HPDE6-E6E7 (cell line): ENCODE measurements around the gene CNBD2.
A peak's percentile ranks its signal among the peaks of the same experiment; 100 is the strongest.
"Not testable (repeated sequence)": the region's sequence is repeated elsewhere in the genome, so short reads cannot be mapped to it uniquely, and the experiment has no call there.

Experiments
- DNase-seq: peaks from one replicate; pipeline ENCODE4 v3.0.0; 2011; ENCODE audit warnings: missing footprints; ENCODE audit errors: extremely low spot score

CNBD2 gene

DNA sequence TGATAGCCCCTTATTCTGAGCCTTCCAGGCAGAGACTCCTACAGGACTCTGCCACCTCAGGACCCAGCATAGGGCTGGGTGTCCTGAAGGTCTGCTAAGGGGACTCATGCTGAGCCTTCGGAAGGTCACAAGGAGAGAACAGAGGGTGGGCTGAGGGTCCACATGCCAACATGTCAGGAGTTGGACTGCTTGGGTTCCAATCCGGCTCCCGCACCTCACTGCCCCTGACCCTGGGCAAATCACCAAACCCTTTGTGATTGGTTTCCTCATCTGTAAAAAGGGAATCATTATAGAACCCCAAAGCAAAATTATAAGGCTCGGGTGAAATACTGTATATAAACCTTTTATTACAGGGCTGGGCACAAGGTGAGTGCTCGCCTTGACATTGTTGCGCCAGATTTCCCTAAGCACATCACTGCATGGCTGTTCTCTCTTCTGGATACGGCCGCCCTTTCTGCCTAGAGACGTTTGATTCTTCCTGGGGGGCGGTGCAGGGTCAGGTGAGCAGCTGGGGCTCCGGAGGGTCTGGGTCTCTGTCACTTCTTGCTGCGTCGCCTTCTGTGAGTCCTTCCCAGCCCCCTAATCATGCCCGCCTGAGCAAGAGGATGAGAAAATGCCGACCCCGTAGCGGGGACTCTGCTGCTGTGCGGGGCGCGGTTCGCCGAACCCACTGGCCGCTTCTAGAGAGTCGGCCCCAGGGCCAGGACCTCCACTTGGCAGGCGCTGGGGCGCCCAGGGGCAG lies 95.7 kb downstream of the CNBD2 start:
- DNase-seq: no peak

DNA sequence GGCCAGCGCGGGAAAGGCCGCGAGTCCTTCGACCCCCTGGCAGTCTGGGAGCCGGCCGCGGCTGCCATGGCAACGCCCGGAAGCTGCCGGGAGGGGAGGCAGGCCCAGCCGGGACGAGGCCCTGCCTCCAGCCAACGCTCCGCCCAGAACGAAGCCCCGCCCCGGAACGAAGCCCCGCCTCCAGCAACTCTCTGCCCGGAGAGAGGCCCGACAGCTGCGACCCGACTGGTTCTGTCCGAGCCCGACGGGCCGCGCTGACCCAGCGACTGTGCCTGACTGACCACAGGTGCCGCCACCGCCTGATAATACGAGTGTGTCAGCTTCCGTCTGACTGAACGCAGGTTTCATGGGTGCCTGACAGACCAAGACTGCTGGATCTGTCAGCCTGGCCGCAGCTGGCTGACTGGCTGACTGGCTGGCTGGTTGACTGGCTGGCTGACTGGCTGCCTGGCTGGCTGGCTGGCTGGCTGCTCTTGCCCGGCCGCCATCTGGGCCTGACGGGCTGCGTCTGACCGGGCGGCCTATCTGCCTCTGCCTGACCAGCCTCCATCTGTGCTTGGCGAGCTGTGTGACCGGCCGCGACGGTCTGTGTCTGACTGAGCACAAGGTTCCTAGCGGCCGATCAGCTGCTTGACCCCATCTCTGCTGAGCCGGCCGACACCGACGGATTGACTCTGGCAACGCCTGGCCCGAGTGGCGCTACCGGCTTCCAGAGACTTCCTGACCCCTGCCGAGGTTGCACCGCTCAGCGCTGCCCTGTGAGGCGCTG lies 96.5 kb downstream of the CNBD2 start:
- peak; percentile 99 for DNase-seq

DNA sequence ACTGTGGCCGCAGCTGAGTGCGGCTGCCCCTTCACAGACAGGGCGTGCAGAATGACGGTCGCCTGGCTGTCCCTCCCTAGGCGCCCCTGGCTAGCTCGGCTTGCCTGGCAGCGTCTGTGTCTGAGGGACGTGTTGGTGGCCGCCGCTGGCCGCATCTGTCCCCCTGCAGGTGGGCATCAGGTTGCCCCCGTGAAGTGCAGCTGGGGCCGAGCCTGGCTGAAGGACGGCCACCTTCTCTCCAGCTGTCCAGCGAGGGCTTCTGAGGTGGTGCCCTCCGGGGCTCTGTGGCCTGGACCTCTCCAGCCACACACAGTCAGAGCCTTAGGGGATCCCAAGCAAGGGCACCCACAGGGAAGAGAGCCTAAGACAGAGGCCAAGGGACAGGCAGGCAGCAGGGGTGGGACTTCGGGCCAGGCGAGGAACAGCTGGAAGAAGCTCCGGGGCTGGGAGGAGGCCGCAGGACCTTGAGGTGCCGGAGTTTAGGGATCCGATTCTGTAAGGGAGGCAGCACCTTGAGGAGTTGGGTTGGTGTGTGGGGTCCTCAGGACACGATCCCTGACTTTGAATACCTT lies 97.1 kb downstream of the CNBD2 start:
- DNase-seq: no peak

DNA sequence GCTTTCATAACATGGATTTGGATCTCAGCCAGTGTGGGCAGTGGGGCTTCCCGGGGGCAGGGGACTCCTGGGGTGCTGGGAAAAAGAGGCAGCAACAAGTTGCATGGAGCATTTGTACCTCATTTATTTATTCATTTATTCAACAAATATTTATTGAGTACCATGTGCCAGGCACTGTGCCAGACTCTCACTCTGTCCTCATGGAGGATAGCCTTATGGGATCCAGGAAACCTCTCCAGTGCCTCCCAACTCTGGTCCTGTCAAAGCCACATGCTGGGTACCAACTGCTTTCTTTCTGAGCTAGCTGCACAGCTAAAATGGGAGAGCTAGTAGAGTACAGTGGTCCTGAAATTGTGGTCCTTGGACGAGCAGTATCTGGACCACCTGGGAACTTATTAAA lies 98.4 kb downstream of the CNBD2 start:
- no peak for DNase-seq

DNA sequence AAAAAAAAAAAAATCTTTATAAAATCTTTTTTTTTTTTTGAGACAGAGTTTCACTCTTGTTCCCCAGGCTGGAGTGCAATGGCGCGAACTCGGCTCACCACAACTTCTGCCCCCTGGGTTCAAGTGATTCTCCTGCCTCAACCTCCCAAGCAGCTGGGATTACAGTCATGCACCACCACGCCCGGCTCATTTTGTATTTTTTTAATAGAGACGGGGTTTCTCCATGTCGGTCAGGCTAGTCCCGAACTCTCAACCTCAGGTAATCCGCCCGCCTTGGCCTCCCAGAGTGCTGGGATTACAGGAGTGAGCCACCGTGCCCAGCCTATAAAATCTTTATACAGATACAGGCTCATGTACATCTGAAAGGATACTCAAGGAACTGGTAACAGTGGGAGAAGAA lies 100.1 kb downstream of the CNBD2 start:
- not testable (repeated sequence) for DNase-seq

DNA sequence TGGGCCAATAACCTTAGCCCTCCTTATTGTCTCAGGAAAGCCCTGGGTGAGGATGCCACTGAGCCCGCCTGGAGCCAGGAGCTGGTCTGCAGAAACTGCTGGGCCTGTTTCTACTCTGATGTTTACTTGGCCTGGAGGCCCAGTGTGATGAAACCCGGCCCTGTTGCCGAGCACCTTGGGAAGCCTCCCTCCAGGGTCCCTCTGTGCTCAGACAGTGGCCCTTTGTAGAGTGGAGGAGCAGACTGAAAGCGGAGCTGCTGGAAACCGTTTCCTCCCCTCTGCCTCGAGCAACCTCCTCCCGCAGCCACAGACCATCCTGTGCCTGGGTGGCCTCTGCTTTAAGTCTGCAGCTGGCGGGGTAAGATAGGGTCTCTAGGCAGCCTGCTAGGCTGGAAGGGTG lies 102.1 kb downstream of the CNBD2 start:
- DNase-seq: no peak

DNA sequence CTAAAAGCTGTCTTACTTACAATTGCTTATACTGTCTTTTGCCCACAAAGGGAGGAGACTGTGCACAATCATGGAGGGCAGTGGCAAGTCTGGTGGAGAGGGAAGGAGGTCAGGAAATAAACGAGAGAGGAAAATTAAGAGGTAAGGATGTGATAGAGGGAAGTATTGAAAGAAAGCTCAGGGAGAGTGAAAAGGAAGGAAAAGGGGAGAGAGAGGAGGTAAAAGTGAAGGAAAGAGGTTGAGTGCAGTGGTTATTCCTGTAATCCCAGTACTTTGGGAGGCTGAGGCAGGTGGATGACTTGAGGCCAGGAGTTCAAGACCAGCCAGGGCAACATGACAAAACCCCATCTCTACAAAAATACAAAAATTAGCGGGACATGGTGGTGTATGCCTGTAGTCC lies 103.5 kb downstream of the CNBD2 start:
- DNase-seq: no peak

DNA sequence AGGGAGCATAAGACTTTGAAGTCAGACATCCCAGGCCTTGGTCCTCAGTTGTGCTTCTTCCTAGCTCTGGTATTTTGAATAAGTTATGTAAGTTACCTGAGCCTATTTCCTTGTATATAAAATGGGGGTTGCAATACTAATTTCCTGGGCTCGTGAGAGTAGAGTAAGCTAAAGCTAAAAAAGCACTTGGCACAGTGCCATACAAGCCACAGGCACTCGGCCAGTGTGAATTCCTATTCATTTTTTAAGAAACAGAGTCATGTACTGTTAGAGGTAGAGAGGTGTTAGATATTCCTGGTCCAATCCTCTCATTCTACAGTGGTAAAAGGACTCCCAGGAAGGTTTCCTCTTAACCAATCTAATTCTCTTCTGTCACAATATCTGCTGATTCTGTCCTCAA lies 106.6 kb downstream of the CNBD2 start:
- no peak for DNase-seq

DNA sequence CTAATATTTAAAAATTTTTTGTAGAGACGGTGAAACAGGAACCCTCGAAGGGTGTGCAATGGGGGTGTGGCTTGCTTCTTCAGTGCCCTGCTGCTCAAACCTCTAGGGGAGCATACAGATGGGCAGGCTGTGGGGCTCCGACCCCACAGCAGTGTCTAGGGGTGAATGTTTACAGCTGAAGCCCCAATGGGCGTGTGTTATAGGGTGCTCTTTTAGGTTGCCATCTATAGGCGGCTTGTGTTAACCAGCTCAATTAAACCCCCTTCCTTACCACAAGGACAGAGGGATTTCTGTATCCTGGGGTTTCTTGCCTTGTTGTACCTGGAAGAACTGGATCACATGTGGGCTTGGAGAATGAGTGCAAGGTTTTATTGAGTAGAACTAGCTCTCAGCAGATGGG lies 109.4 kb downstream of the CNBD2 start:
- DNase-seq: not testable (repeated sequence)

DNA sequence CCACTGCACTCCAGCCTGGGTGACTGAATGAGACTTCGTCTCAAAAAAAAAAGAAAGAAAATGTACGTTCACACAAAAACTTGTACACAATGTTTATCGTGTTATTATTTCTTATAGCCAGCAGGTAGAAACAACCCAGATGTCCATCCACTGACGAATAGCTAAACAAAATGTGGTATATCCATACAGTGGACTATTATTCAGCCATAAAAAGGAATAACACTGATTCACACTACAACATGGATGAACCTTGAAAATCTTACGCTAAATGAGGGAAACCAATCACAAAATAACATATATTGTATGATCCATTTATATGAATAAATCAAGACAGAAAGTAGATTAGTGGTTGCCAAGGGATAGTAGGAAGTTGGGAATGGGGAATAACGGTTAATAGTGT lies 111.1 kb downstream of the CNBD2 start:
- DNase-seq: no peak

DNA sequence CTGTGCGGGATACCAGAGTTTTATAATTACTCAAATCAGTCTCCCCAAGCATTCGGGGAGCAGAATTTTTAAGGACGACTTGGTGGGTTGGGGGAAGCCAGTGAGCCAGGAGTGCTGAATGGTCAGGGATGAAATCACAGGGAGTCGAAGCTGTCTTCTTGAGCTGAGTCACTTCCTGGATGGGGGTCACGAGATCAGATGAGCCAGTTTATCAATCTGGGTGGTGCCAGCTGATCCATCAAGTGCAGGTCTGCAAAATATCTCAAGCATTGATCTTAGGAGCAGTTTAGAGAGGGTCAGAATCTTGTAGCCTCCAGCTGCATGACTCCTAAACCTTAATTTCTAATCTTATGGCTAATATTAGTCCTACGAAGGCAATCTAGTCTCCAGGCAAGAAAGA lies 111.6 kb downstream of the CNBD2 start:
- DNase-seq: not testable (repeated sequence)
